MV-4-11 (cell line): Measurements from ENCODE around the gene KYAT1.
"Not testable (repeated sequence)": the region's sequence is repeated elsewhere in the genome, so short reads cannot be mapped to it uniquely, and the experiment has no call there.

Experiments used
- DNase-seq: peaks from one replicate; lab custom pipeline; 2025; lab: John Stamatoyannopoulos, UW

KYAT1 gene

DNA sequence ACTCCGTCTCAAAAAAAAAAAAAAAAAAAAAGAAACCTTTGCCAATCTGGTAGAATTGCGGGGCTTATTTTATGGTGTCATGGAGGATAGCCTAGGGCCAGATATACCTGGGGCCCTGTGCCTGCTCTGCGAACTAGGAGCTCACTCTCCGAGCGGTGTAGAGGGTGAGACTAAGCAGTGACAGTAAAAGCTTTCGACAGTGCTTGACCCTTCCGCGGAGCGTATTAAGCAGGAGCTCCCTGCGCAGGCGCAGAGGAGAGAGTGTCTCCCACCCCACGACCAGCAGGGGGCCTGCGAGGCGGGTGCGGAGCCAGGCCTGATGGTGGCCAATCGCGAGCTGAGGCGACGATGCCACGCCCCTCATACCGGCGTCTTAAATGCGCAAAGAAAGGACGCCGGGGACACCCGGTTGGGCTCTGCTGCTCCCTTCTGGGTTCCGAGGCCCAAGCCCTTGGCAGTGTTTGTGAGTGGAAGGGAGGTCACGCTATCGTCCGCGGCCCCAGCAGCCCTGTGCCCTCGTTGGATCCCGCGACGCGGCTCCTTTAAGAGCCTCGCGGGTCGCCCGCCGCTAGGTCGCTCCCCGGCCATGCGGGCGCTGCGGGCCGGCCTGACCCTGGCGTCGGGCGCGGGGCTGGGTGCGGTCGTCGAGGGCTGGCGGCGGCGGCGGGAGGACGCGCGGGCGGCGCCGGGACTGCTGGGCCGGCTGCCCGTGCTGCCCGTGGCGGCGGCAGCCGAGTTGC lies 63.5 kb downstream of the KYAT1 start, which contains the start of gene ENDOG:
Gene ENDOG, plus strand, starts transcription at position 402 of the 740 bp plus-strand sequence. Its CDS starts 185 bp downstream, at position 587.
- DNase-seq, result peak; percentile 97

DNA sequence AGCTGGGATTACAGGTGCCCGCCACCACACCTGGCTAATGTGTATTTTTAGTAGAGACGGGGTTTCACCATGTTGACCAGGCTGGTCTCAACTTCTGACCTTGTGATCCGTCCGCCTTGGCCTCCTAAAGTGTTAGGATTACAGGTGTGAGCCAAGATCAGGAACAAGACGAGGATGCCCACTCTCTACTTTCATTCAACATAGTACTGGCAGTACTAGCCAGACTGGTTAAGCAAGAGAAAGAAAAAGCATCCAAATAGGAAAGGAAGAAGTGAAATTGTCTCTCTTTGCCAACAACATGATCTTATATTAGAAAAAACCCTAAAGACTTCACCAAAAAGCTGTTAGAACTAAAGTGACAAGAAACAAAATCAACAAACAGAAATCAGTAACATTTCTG lies 70.9 kb downstream of the KYAT1 start:
- no peak for DNase-seq

DNA sequence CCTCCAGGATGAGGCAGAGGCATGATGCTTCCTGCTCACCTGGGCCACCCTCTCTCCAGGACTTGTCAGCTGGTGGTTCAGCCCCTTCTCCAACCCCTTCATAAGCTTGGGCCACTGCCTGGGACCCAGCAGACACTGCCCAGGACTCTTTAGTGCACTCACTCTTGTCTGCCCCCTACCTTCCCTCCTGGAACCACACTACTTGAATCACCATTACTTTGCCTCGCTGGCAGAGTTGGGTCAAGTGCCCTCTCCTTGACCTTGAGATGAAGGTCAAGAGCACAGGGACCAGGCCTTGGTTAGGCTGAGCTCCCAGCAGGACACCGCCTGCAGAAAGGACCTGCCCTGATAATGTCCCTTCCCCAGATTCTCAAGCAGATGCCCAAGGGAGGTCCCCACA lies 71.9 kb downstream of the KYAT1 start:
- no peak for DNase-seq

DNA sequence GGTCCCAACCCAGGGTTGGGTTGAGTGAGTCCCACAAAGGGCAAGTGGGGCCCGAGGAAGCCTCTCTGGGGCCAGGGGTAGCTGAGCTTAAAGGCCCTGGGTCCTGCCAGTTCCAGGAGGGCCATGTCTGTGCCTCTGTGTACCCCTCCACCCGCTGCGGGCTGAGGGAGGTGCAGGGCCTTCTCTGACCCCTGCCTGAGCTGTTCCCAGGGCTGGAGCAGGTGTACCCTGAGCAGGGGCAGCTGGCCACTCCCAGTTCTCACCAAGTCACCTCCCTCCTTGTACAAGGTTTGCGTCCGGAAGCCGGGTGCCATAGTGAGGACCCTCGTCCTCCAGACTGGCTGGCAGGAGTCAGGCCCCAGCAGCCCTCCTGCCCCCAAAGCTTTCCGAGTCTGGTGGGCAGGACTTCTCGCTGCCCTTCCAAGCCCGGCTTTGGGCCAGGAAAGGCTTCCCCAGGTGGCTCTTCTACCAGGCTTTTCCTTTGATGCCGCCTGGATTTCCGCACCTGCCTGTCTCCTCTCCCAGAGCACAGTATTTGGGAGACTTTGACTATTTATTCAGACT lies 72.6 kb downstream of the KYAT1 start:
- DNase-seq, result no peak

DNA sequence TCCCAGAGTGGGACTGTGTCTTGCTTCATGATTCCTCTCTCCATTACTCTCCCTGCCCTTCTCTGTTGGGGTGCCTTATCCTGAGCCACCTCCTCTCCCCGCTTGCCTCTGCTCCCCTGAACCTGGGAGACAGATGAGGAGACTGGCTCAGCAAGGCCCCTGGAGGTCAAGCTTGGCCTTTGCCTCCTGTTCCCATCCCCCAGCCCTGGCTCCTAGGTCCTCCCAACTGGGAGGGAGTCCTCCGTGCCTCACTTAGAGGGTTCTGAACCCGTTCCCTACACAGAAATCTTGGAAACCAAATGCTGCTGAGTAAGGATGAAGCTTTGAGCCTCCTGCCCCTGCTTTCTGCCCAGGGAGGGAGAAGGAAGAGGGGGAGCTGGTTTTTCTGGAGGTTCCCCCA lies 73.2 kb downstream of the KYAT1 start:
- DNase-seq, result no peak

DNA sequence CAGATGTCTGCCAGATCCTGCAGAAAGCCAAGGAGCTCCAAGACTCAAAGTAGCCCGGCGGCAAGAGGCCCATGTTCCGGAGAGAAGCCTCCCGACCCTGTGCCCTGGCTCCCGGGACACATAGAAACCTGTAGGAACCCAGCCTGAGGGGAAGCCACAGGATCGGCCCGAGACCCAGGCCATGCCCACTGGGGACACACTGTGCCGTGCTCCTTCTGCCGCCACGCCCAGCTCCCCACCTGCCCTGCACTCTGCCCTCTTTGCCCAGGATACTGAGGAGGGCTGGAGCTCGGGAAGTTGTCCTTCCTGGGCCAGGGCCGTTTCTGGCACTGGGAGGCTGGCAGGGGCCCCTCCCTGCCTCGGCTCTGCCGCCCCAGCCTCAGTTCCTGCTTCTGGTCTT lies 73.9 kb downstream of the KYAT1 start:
- DNase-seq, result no peak

DNA sequence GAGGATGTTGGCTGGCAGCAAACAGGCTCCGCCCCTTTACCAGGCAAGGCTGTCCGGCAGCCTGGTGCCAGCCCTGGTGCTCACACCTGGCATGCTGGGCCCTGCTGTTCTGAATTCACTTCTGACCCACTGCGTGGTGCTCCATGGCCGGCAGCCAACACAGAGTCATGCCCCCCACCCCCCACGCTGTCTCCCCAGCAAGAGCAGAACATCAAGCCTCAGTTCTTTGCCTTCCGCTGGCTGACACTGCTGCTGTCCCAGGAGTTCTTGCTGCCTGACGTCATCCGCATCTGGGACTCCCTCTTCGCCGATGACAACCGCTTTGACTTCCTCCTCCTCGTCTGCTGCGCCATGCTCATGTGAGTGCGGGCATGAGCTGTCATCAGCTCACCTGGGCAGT lies 76.1 kb downstream of the KYAT1 start:
- no peak for DNase-seq

DNA sequence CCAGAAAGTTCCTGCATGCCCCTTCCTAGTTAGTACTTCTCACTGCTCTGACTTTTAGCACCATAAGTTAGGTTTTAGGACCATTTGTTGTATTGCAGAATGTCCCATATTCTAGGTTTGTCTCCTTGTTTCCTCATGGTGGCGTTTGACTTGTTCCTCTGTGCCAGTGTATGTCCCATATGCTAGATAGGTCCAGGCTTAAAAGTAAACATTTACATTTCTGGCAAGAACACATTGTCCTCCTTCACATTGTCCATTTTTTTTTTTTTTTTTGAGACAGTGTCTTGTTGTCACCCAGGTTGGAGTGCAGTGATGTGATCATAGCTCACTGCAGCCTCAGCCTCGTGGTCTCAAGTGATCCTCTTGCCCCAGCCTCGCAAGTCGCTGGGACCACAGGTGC lies 79.3 kb downstream of the KYAT1 start:
- no peak for DNase-seq

DNA sequence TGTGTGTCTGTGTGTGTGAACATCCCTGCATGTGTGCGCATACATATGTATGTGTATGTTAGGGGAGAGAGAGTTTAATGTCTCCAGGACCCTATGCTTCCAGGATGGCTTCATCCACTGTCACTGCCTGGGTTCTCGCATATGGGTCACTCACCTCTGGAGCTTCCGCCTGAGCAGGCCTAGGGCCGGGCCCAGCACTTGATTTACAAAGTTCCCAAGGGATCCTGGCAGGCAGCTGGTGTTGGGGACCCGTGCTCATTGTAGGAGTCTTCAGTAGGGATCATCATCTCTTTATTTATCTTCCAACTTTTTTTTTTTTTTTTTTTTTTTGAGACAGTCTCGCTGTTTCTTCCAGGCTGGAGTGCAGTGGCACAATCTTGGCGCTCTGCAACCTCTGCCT lies 81.7 kb downstream of the KYAT1 start:
- DNase-seq, result no peak

DNA sequence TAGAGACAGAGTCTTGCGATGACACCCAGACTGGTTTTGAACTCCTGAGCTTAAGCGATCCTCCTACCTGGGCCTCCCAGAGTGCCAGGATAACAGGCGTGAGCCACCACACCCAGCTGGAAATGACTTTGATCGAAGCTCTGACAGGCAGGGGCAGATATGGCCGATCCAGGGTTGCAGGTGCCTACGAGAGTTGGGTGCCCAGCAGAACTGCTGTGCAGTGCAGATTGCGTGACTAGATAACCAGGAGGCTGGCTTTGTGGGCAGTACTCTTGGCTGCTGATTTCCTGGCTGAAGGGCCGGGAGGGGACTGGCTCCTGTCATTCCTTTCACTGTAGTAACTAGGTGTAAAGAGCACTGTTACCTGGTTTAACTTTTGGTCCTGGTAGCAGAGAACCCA lies 82.9 kb downstream of the KYAT1 start:
- DNase-seq, result no peak

DNA sequence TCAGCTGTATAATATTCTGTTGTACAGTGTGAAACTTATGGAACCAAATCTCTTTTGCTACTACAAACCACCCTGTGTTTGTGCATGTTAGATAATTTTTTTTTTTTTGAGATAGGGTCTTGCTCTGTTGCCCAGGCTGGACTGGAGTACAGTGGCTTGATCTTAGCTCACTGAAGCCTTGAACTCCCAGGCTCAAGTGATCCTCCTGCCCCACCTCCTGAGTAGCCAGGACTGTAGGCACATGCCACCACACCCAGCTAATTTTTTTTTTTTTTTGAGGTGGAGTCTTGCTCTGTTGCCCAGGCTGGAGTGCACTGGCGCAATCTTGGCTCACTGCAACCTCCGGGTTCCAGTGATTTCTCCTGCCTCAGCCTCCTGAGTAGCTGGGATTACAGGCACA lies 86.8 kb downstream of the KYAT1 start:
- not testable (repeated sequence) for DNase-seq

DNA sequence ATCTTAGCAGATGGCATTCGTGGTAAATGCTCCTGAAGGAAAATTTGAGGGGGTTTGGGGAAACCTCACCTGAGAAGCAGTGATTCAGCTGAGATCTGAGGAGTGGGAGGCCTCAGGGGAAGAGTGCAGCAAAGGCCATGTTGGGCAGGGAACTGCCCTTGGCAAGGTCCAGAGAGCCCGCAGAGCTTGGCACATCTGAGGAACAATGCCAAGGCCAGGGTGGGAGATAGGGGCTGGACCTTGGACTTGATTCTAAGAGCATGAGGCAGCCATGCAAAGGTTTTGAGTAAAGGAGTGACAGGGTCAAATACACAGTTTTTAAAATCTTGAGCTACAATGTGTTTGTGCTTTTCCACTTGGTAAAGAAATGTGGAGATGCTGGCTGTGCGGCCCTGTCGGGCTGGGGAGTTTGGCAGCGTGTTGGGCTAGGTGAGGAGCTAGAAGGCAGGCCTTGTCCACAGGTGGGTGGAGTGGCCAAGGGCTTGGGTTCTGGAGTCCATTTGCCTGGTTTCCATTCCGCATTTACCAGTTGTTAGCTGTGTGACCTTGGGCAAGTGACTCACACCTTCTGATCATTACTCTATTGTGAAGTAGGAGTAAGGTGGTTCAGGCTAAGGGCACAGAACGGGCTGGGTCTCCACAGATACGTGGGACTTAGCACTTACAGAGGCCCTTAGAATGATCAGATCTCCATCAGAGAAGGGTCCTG lies 88.6 kb downstream of the KYAT1 start:
- no peak for DNase-seq

DNA sequence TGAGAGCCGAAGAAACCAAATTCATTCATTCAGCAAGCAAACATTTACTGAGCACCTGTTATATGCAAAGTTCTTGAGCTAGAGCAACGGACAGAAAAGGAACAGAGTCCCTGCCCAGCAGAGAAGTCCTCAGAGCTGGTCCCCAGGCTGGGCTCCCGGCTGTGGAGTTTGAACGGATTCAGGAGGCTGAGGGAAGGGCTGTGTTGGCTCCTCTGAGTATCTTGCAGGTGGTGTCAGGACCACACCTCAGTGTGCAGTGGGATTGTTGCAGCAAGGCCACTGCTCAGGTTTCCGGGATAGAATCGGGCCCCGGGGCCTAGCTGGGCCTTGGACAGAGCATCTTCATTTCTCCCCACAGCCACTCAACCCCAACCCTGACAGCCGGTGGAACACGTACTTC lies 89.6 kb downstream of the KYAT1 start:
- no peak for DNase-seq

DNA sequence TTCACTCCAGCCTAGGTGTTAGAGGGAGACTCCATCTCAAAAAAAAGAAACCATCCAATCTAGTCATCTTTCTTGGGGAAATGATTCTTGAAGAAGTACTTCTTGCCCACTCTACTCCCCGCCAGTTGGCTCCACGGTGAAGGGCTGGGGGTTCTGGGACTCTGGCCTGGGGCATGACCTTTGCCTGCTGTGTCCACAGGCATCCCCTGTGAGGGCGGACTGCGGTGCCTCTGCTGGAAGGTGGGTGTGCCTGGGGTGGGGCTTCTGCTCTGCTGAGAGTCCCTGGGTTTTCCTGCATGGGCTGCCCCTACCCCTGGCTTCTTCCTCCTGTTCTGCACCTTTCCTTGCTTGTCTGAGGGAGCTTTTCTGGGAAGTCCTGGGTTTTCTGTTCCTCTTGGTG lies 91.2 kb downstream of the KYAT1 start:
- no peak for DNase-seq

DNA sequence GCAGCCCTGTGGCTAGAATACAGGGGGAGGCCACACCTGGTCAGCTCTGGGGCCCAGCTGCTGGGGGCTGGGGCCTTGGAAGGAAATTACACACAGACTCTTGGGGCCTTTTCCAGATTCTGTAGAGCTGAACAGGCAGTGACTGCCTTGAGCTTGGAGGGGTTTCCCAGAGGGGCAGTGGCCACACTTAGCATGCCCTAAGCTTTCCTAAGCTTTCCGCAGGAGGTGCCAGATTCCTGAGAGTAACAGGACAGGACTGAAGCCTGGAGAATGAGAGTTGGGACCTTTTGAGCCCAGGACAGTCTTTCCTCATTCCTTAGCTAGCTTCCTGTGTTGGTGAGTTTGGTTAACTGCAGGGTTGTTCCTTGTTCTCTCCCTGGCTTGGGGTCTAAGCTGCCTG lies 93.3 kb downstream of the KYAT1 start:
- DNase-seq, result no peak

DNA sequence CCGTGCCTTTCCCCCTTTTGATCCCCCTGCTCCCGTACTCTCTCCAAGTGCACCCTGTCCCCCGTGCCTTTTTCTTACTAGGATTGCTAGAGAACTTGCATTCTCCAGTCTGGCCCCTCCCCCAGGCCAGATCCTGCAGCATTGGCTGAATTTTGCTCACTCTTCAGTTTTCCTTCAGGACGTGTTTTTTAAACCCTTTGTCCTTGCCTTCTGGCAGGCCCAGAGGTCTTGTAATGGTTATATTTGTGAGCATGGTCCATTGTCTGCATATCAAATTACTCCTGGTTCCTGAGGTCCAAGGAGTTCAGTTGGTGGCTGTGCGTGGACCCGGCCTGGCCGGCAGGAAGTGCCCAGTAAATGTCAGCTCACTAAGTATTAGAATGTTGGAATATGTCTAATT lies 94.1 kb downstream of the KYAT1 start:
- no peak for DNase-seq

DNA sequence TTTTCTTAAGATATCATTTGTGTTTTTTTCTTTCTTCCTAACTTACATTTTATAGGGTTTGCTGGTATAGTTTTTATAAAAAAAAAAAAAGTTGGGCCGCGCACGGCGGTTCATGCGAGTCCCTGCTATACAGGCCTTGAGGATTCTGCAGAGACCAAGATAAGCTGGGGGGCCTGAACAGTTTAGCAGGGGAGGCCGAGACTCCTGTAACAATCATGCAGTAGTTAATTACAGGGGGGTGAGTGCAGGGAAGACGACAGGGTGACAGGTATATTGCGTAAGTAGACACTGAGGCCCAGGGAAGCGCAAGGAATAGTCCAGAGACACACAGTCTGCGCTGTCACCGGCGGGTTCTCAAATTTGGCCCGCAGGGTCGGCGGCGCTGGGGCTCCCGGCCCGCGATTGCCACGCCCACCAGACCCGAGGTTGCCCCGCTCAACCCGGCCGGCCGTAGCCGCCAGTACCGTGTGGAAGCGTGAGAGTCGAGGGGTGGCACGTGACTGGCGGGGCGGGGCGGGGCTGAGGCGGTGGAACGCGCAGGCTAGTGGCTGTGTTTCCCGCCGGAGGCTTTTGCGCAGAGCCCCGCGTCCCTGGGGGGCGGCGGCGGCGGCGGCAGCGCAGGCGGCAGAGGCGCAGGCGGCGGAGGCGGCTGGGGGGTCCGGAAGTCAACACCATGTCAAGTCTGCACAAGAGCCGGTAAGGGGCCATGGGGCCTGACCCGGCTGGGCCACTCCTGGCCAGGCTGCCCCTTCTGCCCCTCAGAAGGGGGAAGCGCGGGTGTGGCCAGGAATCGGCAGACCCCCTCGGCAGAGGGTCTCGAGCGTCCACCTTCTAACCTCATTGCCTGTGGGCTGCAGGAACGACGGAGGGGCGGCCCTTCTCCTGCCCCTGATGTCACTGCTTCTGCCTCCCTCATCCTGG lies 94.8 kb downstream of the KYAT1 start, which contains the start of gene TBC1D13:
Gene TBC1D13, plus strand, starts transcription at position 573 of the 921 bp plus-strand sequence. Its CDS starts 101 bp downstream, at position 674.
- DNase-seq, result peak; percentile 76

DNA sequence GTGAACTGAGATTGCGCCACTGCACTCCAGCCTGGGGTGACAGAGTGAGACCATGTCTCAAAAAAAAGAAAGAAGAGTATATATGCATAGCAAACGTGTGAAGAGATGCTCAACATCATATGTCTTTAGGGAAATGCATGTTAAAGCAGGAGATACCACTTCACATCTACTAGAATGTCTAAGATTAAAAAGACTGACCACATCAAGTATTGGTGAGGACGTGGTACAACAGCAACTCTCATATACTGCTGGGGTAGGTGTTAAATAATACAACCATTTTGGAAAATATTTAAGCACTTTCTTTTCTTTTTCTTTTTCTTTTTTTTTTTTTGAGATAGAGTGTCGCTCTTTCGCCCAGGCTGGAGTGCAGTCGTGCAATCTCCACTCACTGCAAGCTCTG lies 96.3 kb downstream of the KYAT1 start:
- DNase-seq, result no peak
